ENCODE results near the gene POU4F1. TPM values are rescaled to one million over a fixed set of nuclear protein-coding genes. Genes with fewer than 3 reads are reported as not detected.

POU4F1 gene
- total and polyA plus RNA-seq, 2 of the 13 experiments (the other 11 are each of a cell fraction or from before 2014, with no cell fraction given): 1.0 to 1.1 TPM

DNA sequence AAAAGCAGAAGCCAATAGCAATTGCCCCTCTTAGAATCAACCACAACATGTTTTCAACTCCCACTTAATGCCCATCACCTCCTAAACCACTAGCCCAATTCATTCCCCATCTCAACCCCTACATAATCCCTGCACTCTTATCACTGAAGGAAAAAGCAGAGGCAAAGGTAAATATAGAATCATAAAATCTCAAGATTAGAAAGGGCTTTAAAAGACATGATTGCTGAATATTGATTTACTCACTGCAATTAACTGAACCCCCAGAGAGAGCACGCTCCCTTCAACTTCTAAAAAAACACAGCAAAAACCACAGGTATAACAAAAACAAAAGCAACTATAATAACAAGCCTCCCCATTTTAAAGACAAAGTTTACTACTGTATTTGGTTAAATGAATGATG lies 15.1 kb upstream of the POU4F1 start:
- no peak overlapping the region for H2AFZ ChIP-seq (ENCODE audit: low read length)
- DNase-seq (ENCODE audit: low spot score) (no peak), ATAC-seq (no peak), FAIRE-seq (no peak)
- ChIA-PET CTCF (ENCODE audit: low intra/inter-chr PET ratio, low total read pairs) (no interaction called here), POLR2A (no interaction called here)
- BruUV-seq (replicated peaks): no TSS peak
- no peaks in the 10 kb centered on the region for H3K79me2 ChIP-seq (ENCODE audit: insufficient read depth, low read length)
- H3K27me3 ChIP-seq (ENCODE audit: control insufficient read depth in 1 of 2, insufficient read depth in 2 of 2, low read length in 2 of 2): no peaks in the 10 kb centered on the region
- peaks cover 8 to 37% of the 10 kb centered on the region in 2 experiments for H3K36me3 ChIP-seq (replicated peaks in 1 of 2; ENCODE audit: control insufficient read depth in 1 of 2, insufficient read depth in 2 of 2, low read length in 2 of 2)
- TF ChIP-seq SAFB2 (CRISPR knock-in tag; IDR thresholded peaks at IDR 0.05; ENCODE audit: borderline replicate concordance, low read depth): no peak
- TF ChIP-seq NR2F6 (IDR thresholded peaks at IDR 0.05): no peak
- no peak for TF ChIP-seq NR2F6 (CRISPR knock-in tag; IDR thresholded peaks at IDR 0.05)
- TF ChIP-seq HNRNPK (IDR thresholded peaks at IDR 0.05; ENCODE audit: low read depth, low read length, poor library complexity, severe bottlenecking): peak; percentile 25
- TF ChIP-seq ZNF17 (CRISPR knock-in tag; IDR thresholded peaks at IDR 0.05): no peak
- TF ChIP-seq, protein P1, sequence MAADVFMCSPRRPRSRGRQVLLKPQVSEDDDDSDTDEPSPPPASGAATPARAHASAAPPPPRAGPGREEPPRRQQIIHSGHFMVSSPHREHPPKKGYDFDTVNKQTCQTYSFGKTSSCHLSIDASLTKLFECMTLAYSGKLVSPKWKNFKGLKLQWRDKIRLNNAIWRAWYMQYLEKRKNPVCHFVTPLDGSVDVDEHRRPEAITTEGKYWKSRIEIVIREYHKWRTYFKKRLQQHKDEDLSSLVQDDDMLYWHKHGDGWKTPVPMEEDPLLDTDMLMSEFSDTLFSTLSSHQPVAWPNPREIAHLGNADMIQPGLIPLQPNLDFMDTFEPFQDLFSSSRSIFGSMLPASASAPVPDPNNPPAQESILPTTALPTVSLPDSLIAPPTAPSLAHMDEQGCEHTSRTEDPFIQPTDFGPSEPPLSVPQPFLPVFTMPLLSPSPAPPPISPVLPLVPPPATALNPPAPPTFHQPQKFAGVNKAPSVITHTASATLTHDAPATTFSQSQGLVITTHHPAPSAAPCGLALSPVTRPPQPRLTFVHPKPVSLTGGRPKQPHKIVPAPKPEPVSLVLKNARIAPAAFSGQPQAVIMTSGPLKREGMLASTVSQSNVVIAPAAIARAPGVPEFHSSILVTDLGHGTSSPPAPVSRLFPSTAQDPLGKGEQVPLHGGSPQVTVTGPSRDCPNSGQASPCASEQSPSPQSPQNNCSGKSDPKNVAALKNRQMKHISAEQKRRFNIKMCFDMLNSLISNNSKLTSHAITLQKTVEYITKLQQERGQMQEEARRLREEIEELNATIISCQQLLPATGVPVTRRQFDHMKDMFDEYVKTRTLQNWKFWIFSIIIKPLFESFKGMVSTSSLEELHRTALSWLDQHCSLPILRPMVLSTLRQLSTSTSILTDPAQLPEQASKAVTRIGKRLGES (CRISPR knock-in tag; IDR thresholded peaks at IDR 0.05; ENCODE audit: borderline replicate concordance): no peak
- no peak overlapping the region for H3K4me2 ChIP-seq (ENCODE audit: low read depth, low read length)
- H4K20me1 ChIP-seq (ENCODE audit: insufficient read depth, low read length): no peaks in the 10 kb centered on the region; the same call in 1 of the 2 replicates
- intact Hi-C loops (cut with micrococcal nuclease; ENCODE audit: unreplicated experiment) (no loop called here), in situ Hi-C loops (cut with HindIII; ENCODE audit: extremely low pct_ligation_motif_present, low pct_unique_long_range_greater_than_20kb) (no loop called here)
- H3K4me1 ChIP-seq (ENCODE audit: insufficient read depth, low read length): no peaks in the 10 kb centered on the region; the same call in 1 of the 2 replicates
- H3K9ac ChIP-seq (ENCODE audit: insufficient read depth, low read depth, low read length): no peak overlapping the region
- H3K27ac ChIP-seq (ENCODE audit: extremely low read length, insufficient read depth, low read length): no peak overlapping the region
- no peaks in the 10 kb centered on the region for H3K9me3 ChIP-seq (ENCODE audit: low read length)
- 100% methylated on average over 1 of the region's 1 CpG for WGBS (ENCODE audit: low lambda C conversion rate)
- H3K4me3 ChIP-seq (replicated peaks in 1 of 3; ENCODE audit: insufficient read depth in 1 of 3, low read depth in 2 of 3, low read length in 3 of 3): no peak overlapping the region

DNA sequence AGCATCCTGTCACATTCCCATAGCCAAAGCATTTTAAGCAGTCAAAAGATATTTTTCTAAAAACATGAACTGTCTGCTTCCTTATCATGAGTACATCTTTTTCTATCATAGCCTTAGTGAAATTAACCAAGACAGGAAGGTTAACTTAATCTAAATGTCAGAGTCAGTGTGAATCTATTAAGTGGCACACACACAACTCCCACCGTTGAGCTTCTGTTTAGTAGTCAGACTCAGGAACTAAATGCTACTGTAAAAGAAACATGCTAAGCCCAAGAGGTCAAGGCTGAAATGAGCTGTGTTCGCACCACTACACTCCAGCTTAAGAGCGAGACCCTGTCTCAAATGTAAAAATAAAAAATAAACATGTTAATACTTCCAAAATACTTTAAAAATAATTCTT lies 7.7 kb upstream of the POU4F1 start:
- Histone ChIP-seq H2AFZ (ENCODE audit: low read length) (no peak overlapping the region), H3K4me3 (replicated peaks in 1 of 3; ENCODE audit: insufficient read depth in 1 of 3, low read depth in 2 of 3, low read length in 3 of 3) (no peak overlapping the region), H3K36me3 (replicated peaks in 1 of 2; ENCODE audit: control insufficient read depth in 1 of 2, insufficient read depth in 2 of 2, low read length in 2 of 2) (peaks cover 3 to 16% of the 10 kb centered on the region in 2 experiments; a peak in 4 of 5 replicates), H3K4me2 (ENCODE audit: low read depth, low read length) (no peak overlapping the region), H3K27me3 (ENCODE audit: control insufficient read depth in 1 of 2, insufficient read depth in 2 of 2, low read length in 2 of 2) (peaks cover 3 to 43% of the 10 kb centered on the region in 2 experiments), H3K27ac (ENCODE audit: extremely low read length, insufficient read depth, low read length) (no peak overlapping the region), H3K9me3 (ENCODE audit: low read length) (no peaks in the 10 kb centered on the region), H3K9ac (ENCODE audit: insufficient read depth, low read depth, low read length) (no peak overlapping the region), H4K20me1 (ENCODE audit: insufficient read depth, low read length) (no peaks in the 10 kb centered on the region; the same call in 1 of the 2 replicates), H3K79me2 (ENCODE audit: insufficient read depth, low read length) (no peaks in the 10 kb centered on the region), H3K4me1 (ENCODE audit: insufficient read depth, low read length) (peaks cover 17% of the 10 kb centered on the region; the same call in 1 of the 2 replicates)
- TF ChIP-seq ZNF577 (CRISPR knock-in tag; IDR thresholded peaks at IDR 0.05; ENCODE audit: borderline replicate concordance, low read depth) (no peak), EED (CRISPR knock-in tag; IDR thresholded peaks at IDR 0.05) (no peak), RBM39 (IDR thresholded peaks at IDR 0.05; ENCODE audit: low read depth, low read length, poor library complexity, severe bottlenecking) (no peak), TEAD3 (CRISPR knock-in tag; optimal IDR thresholded peaks at IDR 0.05; ENCODE audit: borderline replicate concordance) (no peak), NCOR1 (IDR thresholded peaks at IDR 0.05; ENCODE audit: borderline replicate concordance, low read length) (no peak), NFKB2 (CRISPR knock-in tag; IDR thresholded peaks at IDR 0.05; ENCODE audit: borderline replicate concordance) (no peak), ZSCAN30 (CRISPR knock-in tag; IDR thresholded peaks at IDR 0.05) (no peak), ZNF275 (CRISPR knock-in tag; IDR thresholded peaks at IDR 0.05; ENCODE audit: borderline replicate concordance) (no peak), YEATS2 (CRISPR knock-in tag; IDR thresholded peaks at IDR 0.05; ENCODE audit: borderline replicate concordance) (no peak), ZFY (CRISPR knock-in tag; IDR thresholded peaks at IDR 0.05) (no peak), ZNF547 (CRISPR knock-in tag; IDR thresholded peaks at IDR 0.05) (no peak)
- intact Hi-C loops (cut with micrococcal nuclease; ENCODE audit: unreplicated experiment): no loop called here
- DNase-seq (ENCODE audit: low spot score) (no peak), FAIRE-seq (no peak), ATAC-seq (no peak)
- BruUV-seq (replicated peaks): no TSS peak
- ChIA-PET POLR2A (no interaction called here), CTCF (ENCODE audit: low intra/inter-chr PET ratio, low total read pairs) (no interaction called here)
- in situ Hi-C loops (cut with HindIII; ENCODE audit: extremely low pct_ligation_motif_present, low pct_unique_long_range_greater_than_20kb): no loop called here
- whole genome bisulfite sequencing (ENCODE audit: low lambda C conversion rate): 35% methylated on average over 3 of the region's 3 CpGs
